Sigmoid colon (tissue), 7 donors: ENCODE results near the gene GOLGA6L9. TPM values are rescaled to one million over a fixed set of nuclear protein-coding genes. Genes with fewer than 3 reads are reported as not detected.
"Not testable (repeated sequence)": the region's sequence is repeated elsewhere in the genome, so short reads cannot be mapped to it uniquely, and the experiment has no call there.

Experiments used
- DNase-seq: peaks from one replicate; pipeline ENCODE4 v3.0.0-alpha.2; 2019
- H3K27ac ChIP-seq, 4 donors: fragments of 200-600 bp; sonication (generic); one replicate each; pipeline ENCODE4 v1.5.1; 2016 to 2019; ENCODE audit warnings: mild to moderate bottlenecking in 1 of 4
- H3K27me3 ChIP-seq, 3 donors: fragments of 200-600 bp; sonication (generic); one replicate each; pipeline ENCODE4 v1.5.1; 2019; ENCODE audit warnings: mild to moderate bottlenecking in 1 of 3
- H3K36me3 ChIP-seq, 4 donors: fragments of 200-600 bp; sonication (generic); one replicate each; pipeline ENCODE4 v1.5.1; 2016 to 2019
- H3K4me1 ChIP-seq, 4 donors: fragments of 200-600 bp; sonication (generic); one replicate each; pipeline ENCODE4 v1.5.1; 2017 to 2019
- H3K4me3 ChIP-seq, 4 donors: fragments of 200-600 bp; sonication (generic); one replicate each; pipeline ENCODE4 v1.5.1; 2017 to 2019; ENCODE audit warnings: mild to moderate bottlenecking in 2 of 4, moderate library complexity in 1 of 4
- H3K9me3 ChIP-seq, 4 donors: fragments of 200-600 bp in 3 of 4; sonication (generic) in 3 of 4; one replicate each; pipeline versions ENCODE4 v1.5.1 to v1.6.1; 2013 to 2019
- POLR2AphosphoS5 ChIP-seq, 4 donors: sonication (generic); formaldehyde crosslinking; IDR thresholded peaks; one replicate each; pipeline ENCODE4 v1.6.1; 2017; ENCODE audit warnings: antibody characterized with exemption in 4 of 4
- WGBS, 2 donors: extraction: QIAGEN DNeasy Blood & Tissue Kit; methylation state at CpG; one replicate each; pipeline ENCODE4 v1.1.7; 2013; 5-methylcytosine and 5-hydroxymethylcytosine counted together
- intact Hi-C: fragments of 100-400 bp; cut with DNase I; formaldehyde crosslinking; loops from one replicate; pipeline ENCODE4 v1.15.1; 2023
- polyA plus RNA-seq, 3 donors: library from polyadenylated mRNA; stranded (reverse); fragments of 200-250 nt; gene quantifications; one replicate each; pipeline ENCODE4 v1.2.3, GENCODE V29; 2013
- total RNA-seq, 4 donors: library from RNA; depleted of rRNA; stranded (reverse); fragments of >200 nt; gene quantifications; one replicate each; pipeline ENCODE4 v1.1.0, GENCODE V29; 2016
- donor health status: healthy with polysubstance abuse.
- donor health status: Bipolar disorder and iron deficiency.
- donor health status: healthy.

GOLGA6L9 gene
- total and polyA plus RNA-seq, 7 donors, result 1.2 to 18.3 (median 4.5) TPM

DNA sequence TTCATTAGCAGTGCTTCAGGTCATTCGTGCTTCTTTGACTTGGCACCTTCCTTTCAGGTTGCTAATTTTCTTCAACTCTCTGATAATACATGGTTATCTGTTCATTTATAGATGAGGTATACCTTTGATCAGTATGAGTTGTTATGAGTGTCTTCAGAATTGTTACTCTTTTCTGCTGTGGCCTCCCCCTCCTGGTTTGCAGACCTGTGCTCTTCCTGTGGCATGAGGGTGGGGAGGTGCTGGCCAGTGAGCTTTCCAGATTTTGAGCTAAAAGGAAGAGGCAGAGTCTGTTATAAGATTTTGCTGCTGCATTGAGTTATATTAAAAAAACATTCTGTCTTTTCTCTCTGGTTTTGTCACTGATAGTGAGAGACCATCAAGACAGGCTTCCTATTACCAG lies 30.8 kb upstream of the GOLGA6L9 start:
- intact Hi-C loops, result no loop called here
- no peak for TF ChIP-seq POLR2AphosphoS5 (IDR thresholded peaks at IDR 0.05)
- DNase-seq, result no peak
- Histone ChIP-seq H3K36me3 (no peaks in the 10 kb centered on the region), H3K9me3 (no peaks in the 10 kb centered on the region), H3K4me3 (no peak overlapping the region), H3K4me1 (no peaks in the 10 kb centered on the region), H3K27ac (no peak overlapping the region), H3K27me3 (no peaks in the 10 kb centered on the region)
- 88% methylated on average over 1 of the region's 1 CpG; no CpG with 5 or more reads in 1 of the 2 donors for WGBS, 2 donors

DNA sequence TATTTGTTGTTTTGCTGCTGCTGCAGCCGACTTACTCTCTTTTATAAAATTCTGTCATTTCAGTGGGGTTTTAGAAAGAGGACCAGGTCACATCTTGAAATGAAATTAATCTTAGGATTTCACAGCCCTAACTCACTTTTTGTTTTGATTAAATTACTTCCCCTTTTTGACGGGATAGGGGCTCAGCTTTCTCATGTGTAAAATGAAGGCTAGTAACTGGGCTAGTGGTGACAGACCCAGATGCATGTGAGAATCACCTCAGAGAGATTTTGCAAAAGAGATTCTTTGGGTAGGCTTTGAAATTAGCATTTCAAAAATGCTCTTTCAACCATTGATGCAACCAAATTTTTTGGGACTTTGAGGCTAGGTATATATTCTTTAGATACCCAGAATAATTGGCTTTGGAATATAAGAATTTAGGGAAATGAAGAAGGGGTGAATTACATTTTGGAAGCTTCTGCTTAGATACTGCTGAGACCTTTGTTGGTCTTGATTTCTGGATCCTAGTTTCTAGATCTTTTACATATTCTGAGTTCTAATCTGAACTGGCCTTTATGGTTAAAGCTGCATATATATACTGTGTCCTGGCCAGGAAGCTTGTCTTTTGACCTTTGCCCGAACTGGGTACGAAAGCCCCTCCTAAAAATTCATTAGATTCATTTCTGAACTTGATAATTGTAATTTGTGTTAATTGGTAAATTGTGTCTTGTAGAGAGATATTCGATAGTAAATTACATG lies 30.1 kb upstream of the GOLGA6L9 start:
- H3K4me1 ChIP-seq, H3K9me3 ChIP-seq, H3K27me3 ChIP-seq, DNase-seq, H3K27ac ChIP-seq, intact Hi-C loops, H3K4me3 ChIP-seq, H3K36me3 ChIP-seq: not testable (repeated sequence)
- WGBS, 2 donors, result 78 to 83% methylated on average over 5 of the region's 5 CpGs

DNA sequence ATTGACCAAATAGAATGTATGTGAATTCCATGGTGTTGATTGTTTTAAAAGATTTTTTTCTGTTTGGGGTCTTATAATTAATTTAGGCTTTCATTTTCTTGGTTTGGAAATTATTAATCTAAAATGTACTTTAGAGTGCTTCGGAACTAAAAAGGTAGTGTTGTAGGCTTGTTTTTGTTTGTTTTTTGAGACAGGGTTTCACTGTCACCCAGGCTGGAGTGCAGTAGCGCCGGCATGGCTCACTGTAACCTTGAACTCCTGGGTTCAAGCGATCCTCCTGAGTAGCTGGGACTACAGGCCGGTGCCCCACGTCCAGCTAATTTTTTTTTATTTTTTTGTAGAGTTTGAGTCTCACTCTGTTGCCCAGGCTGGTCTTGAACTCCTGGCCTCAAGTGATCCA lies 27.7 kb upstream of the GOLGA6L9 start:
- 94 to 98% methylated on average over 6 of the region's 6 CpGs for WGBS, 2 donors
- H3K36me3 ChIP-seq, intact Hi-C loops, H3K4me3 ChIP-seq, H3K4me1 ChIP-seq, H3K27ac ChIP-seq, H3K9me3 ChIP-seq, DNase-seq, H3K27me3 ChIP-seq: not testable (repeated sequence)

DNA sequence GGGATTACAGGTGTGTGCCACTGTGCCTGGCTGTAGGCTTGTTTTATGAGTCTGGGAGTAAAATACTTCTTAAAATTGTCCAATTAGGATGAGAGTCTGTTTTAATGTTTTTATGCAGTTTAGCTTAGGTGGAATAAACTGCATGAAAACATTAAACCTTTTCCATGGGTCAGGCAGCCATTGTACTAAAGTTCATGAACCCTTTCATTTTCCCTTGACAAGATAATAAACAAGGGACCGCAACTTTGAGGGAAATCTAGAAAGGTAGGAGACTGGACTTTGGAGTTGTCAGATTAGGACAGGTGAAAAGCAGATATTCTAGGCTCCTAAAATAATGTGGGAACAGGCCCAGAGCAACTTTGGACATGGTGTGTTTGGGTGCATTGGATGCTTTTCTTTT lies 27.3 kb upstream of the GOLGA6L9 start:
- H3K27ac ChIP-seq, H3K9me3 ChIP-seq, intact Hi-C loops, H3K4me1 ChIP-seq, H3K27me3 ChIP-seq, H3K36me3 ChIP-seq, DNase-seq, H3K4me3 ChIP-seq: not testable (repeated sequence)
- WGBS, 2 donors, result 86 to 92% methylated on average over 1 of the region's 1 CpG

DNA sequence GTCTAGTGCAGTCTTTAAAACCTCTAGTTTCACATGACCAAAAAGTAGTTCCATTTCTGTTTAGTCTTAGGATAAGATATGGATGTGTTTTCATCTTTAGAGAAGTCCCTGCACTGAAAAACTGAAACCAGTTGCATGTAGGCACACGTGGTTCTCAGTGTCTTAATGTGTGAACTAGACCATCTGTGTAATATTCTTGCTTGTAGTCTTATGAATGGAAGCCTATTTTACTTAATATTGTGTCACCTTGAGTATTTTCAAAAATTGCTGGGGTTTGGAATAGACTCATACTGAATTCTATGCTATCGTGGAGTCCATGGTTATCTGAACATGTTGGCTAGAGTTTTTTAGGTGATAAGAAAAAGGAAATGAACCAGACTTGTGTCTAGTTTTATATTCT lies 23.4 kb upstream of the GOLGA6L9 start:
- H3K36me3 ChIP-seq, H3K4me3 ChIP-seq, DNase-seq, H3K27me3 ChIP-seq, H3K4me1 ChIP-seq, intact Hi-C loops, H3K27ac ChIP-seq, H3K9me3 ChIP-seq: not testable (repeated sequence)
- WGBS, 2 donors, result 73 to 75% methylated on average over 2 of the region's 2 CpGs

DNA sequence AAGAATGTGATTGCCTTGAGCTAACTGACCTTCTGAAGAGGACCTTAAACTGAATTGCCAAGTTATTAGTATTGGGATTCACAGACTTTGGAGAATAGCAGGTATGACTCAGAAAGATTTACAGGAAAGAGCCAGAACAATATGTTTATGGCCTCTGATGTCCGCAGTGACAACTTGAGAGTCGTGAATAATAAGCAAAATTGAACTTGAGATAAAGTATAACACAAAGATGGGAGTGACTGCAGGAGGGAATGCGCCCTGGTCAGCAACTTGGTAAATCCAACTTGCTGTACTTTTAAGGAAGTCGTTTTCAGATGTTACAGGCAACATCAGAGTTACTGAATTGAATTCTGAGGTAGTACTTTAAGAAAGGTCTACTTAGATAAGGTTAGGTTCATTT lies 19.3 kb upstream of the GOLGA6L9 start:
- H3K36me3 ChIP-seq, H3K9me3 ChIP-seq, H3K27me3 ChIP-seq, H3K4me1 ChIP-seq, H3K27ac ChIP-seq, DNase-seq, intact Hi-C loops, H3K4me3 ChIP-seq: not testable (repeated sequence)
- WGBS, 2 donors, result 53 to 74% methylated on average over 4 of the region's 4 CpGs

DNA sequence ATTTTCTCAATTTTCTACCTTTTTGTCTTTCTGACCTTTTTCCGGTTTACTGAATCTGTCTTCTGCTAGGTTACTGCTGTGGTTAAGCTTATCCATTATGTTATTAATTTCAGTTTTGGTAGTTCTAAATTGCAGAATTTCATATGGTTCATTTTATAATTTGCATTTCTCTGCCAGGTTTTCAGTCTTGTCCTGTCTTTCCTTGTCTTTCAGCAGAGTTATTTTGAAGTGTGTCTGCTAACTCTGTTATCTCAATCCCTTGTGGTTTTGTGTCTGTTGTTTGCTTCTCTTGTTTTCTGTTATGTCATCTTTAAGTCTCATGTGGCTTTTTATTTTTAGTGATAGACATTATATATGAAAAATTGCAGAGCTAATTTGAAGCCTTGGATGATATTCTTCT lies 18.0 kb upstream of the GOLGA6L9 start:
- H3K27me3 ChIP-seq, H3K9me3 ChIP-seq, H3K4me3 ChIP-seq, intact Hi-C loops, DNase-seq, H3K4me1 ChIP-seq, H3K27ac ChIP-seq, H3K36me3 ChIP-seq: not testable (repeated sequence)
- 97 to 100% methylated on average over 1 of the region's 1 CpG for WGBS, 2 donors

DNA sequence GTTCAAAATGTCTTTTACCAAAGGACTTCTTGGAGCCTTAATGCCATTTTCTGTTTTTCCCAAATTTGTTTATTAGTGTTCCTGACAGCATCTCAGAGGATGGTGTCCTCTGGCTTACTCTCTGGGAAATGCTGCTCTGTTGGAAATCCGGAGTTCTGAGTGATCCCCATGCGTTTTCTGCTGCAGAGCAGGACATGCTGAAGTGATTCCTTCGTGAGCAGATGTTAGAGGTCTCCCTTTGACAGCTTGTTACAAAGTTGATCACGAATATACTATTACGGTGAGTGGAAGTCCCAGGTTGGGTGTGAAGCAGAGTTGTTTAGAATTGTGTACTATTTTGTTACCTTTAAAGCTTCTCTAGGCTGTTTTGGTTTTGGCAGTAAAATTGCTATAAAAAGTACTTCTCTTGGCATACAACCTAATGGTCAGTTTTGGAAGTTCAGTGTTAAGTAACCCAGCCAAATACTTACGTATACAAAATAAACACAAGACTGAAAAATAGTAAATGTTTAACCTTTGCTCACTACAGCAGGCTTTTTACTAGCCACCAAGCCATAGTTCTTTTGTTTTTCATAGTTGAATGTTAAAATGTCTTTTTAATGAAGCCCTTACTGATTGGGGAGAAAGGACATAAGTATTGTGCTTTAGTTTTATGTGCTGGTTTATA lies 15.0 kb upstream of the GOLGA6L9 start:
- intact Hi-C loops, H3K36me3 ChIP-seq, H3K27me3 ChIP-seq, H3K27ac ChIP-seq, H3K9me3 ChIP-seq, H3K4me1 ChIP-seq, H3K4me3 ChIP-seq, DNase-seq: not testable (repeated sequence)
- WGBS, 2 donors, result 15 to 65% methylated on average over 6 of the region's 6 CpGs

DNA sequence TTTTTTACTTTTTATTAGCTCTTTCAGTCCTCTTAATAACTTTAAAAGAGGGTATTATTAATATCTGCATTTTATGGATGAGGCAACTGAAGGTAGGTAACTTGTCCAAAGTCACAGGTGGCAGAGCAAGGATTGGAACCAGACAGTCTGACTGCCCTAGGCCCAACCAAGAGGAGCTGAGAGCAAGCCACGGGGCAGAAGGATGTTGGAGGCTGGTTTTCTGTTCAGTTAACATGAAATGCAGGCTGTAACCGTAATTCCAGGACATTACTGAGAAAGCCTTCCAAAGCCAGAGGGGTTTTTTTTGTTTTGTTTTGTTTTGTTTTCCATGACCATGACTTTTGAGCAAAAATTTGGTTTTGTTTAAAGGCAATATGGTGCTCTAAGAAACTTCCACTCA lies 9.1 kb upstream of the GOLGA6L9 start:
- H3K27ac ChIP-seq, H3K4me1 ChIP-seq, H3K36me3 ChIP-seq, H3K4me3 ChIP-seq, intact Hi-C loops, H3K9me3 ChIP-seq, DNase-seq, H3K27me3 ChIP-seq: not testable (repeated sequence)
- WGBS, 2 donors, result 87 to 98% methylated on average over 2 of the region's 2 CpGs

DNA sequence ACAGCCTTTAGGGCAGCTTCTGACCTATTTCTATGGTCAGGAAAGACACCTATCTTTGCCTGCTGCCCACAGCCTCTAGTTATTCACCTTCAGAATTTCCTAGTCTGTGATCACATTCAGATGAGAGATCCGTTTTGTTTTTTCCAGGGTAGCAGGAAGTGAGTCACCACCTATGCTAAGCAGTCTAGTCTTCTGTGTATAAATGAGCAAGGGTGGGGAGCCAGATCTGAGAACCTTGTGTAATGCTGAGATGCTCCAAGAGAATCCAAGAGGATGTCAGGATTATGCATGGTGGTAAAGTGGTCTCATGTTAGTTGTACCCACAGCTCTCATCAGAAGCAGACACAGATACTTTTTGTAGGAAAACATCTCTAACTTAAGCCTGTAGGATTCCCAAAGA lies 8.7 kb upstream of the GOLGA6L9 start:
- H3K27ac ChIP-seq, H3K27me3 ChIP-seq, H3K4me1 ChIP-seq, H3K9me3 ChIP-seq, H3K36me3 ChIP-seq, intact Hi-C loops, H3K4me3 ChIP-seq, DNase-seq: not testable (repeated sequence)
- no CpG with 5 or more reads among the region's 1 CpG for WGBS, 2 donors

DNA sequence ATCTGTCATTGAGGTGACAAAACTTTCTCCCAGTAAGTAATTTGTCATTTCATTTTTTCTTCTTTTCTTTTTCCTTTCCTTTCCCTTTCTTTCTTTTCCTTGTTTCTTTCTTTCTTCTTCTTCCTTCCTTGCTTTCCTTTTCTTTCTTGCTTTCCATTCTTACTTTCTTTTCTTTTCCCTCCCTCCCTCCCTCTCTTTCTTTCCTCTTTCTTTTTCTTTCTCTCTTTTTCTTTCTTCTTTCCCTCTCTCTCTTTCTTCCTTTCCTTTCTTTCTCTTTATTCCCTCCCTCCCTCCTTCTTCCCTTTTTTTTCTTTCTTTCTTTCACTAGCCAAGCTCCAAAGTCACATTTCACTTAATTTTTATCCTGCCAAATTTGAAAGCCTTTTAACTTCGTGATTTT lies 2.5 kb upstream of the GOLGA6L9 start:
- 17 to 50% methylated on average over 1 of the region's 1 CpG for WGBS, 2 donors
- H3K4me1 ChIP-seq, DNase-seq, H3K36me3 ChIP-seq, H3K27ac ChIP-seq, intact Hi-C loops, H3K4me3 ChIP-seq, H3K27me3 ChIP-seq, H3K9me3 ChIP-seq: not testable (repeated sequence)
